CD4-positive, CD25-positive, alpha-beta regulatory T cell (primary cell): ENCODE data around the gene TPRX1. TPM values are rescaled to one million over a fixed set of nuclear protein-coding genes. Genes with fewer than 3 reads are reported as not detected.
"Not testable (repeated sequence)": the region's sequence is repeated elsewhere in the genome, so short reads cannot be mapped to it uniquely, and the experiment has no call there.

Experiments used
- ATAC-seq, 2 donors: fragments of 150-1000 bp; cut with Tn5 transposase; one replicate each; pipeline ENCODE4 v1.10.0; 2021; ENCODE audit warnings: low read depth in 2 of 2, moderate number of reproducible peaks in 2 of 2, moderate library complexity in 1 of 2
- DNase-seq, 3 donors: peaks; one replicate each; pipeline versions ENCODE4 v3.0.0 to v3.0.0-alpha.2; 2012 to 2022; ENCODE audit warnings: mixed read lengths in 1 of 3
- H3K27ac ChIP-seq: one replicate; pipeline ENCODE4 v1.7.0; 2013; ENCODE audit warnings: mild to moderate bottlenecking, low read length; ENCODE audit not compliant: insufficient read depth, poor library complexity, severe bottlenecking
- H3K27me3 ChIP-seq: one replicate; pipeline ENCODE4 v1.7.0; 2013; ENCODE audit warnings: low read length; ENCODE audit not compliant: control insufficient read depth, insufficient read depth
- H3K36me3 ChIP-seq: one replicate; pipeline ENCODE4 v1.7.0; 2013; ENCODE audit warnings: mild to moderate bottlenecking, low read length, moderate library complexity; ENCODE audit not compliant: control insufficient read depth, insufficient read depth
- H3K4me1 ChIP-seq: 2 replicates; pipeline ENCODE4 v1.7.0; 2013; ENCODE audit warnings: mild to moderate bottlenecking, low read length; ENCODE audit not compliant: insufficient read depth, control insufficient read depth, poor library complexity, severe bottlenecking
- H3K4me3 ChIP-seq: one replicate; pipeline ENCODE4 v1.7.0; 2013; ENCODE audit warnings: low read depth, mild to moderate bottlenecking, low read length, moderate library complexity
- H3K9me3 ChIP-seq, 2 experiments: 1 replicate in 1 of 2; 2 replicates in 1 of 2; pipeline ENCODE4 v1.7.0; 2013; ENCODE audit warnings: low read length in 2 of 2, mild to moderate bottlenecking in 1 of 2, moderate library complexity in 1 of 2; ENCODE audit not compliant: control insufficient read depth in 2 of 2
- H3K27ac Mint-ChIP-seq, 3 donors: one replicate each; pipeline ENCODE4 v1.8.0; 2020 to 2022; ENCODE audit warnings: mild to moderate bottlenecking in 3 of 3, mixed read lengths in 3 of 3, moderate library complexity in 2 of 3
- H3K27me3 Mint-ChIP-seq: one replicate; pipeline ENCODE4 v1.8.0; 2022; ENCODE audit warnings: mild to moderate bottlenecking, mixed read lengths
- H3K36me3 Mint-ChIP-seq: one replicate; pipeline ENCODE4 v1.8.0; 2020; ENCODE audit warnings: mixed read lengths
- H3K4me1 Mint-ChIP-seq, 4 donors: one replicate each; pipeline ENCODE4 v1.8.0; 2020 to 2022; ENCODE audit warnings: mixed read lengths in 4 of 4, mild to moderate bottlenecking in 1 of 4
- H3K4me3 Mint-ChIP-seq, 4 donors: one replicate each; pipeline ENCODE4 v1.8.0; 2020 to 2022; ENCODE audit warnings: mild to moderate bottlenecking in 4 of 4, mixed read lengths in 4 of 4, moderate library complexity in 3 of 4
- H3K9me3 Mint-ChIP-seq, 7 donors: one replicate each; pipeline ENCODE4 v1.8.0; 2020 to 2022; ENCODE audit warnings: mixed read lengths in 7 of 7, mild to moderate bottlenecking in 3 of 7, moderate library complexity in 2 of 7
- polyA plus RNA-seq, 4 donors: library from polyadenylated mRNA; unstranded; fragments of 300-500 nt; fragmentation: Illumina TruSeq; gene quantifications; one replicate each; pipeline ENCODE4 v1.2.3, GENCODE V29; 2021
- total RNA-seq: library from RNA; stranded (reverse); gene quantifications from one replicate; pipeline ENCODE4 v1.2.3, GENCODE V29; 2022

TPRX1 gene
- total and polyA plus RNA-seq, 5 donors from 2014 or later = not detected

DNA sequence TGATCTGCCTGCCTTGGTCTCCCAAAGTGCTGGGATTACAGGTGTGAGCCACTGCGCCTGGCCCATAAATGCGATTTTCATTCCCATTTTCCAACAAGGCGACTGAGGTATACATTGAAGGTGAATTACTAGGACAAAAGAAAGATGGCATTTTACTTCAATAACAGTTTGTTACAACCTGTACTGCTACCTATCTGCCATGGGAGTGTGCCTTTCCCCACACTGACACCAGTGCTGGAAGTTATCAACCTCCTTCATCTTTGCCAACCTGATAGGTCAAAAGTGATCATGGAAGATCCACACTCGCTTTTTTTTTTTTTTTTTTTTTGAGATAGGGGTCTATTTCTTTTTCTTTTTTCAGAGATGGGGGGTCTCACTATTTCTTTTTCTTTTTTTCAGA, 28.4 kb upstream of the TPRX1 start:
- Histone ChIP-seq H3K4me1 (no peaks in the 10 kb centered on the region), H3K27ac (no peak overlapping the region), H3K27me3 (no peaks in the 10 kb centered on the region), H3K36me3 (no peaks in the 10 kb centered on the region), H3K4me3 (no peak overlapping the region), H3K9me3 (no peaks in the 10 kb centered on the region)
- Mint-ChIP-seq H3K9me3 (no peaks in the 10 kb centered on the region), H3K4me1 (no peaks in the 10 kb centered on the region), H3K27me3 (peaks cover 5% of the 10 kb centered on the region), H3K27ac (no peak overlapping the region), H3K36me3 (no peaks in the 10 kb centered on the region), H3K4me3 (no peak overlapping the region)
- ATAC-seq (no peak), DNase-seq (no peak)

DNA sequence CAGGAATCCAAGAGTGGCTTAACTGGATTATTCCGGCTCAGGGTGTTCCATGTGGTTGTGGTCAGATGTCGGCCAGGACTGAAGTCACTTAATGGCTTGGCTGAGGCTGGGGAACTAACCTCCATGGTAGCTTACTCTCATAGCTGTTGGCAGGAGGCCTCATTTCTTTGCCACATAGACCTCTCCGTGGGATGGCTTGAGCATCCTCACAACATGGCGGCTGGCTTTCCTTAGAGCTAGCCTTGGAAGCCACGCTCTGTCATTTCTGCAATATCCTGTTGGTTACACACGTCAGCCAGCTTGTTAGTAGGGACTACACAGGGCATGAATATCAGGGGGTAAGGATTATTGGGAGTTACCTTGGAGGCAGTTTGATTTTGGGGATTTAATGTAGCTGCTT, 22.4 kb upstream of the TPRX1 start:
- H3K4me1 ChIP-seq = no peaks in the 10 kb centered on the region
- Mint-ChIP-seq H3K4me1 (no peaks in the 10 kb centered on the region), H3K36me3 (no peaks in the 10 kb centered on the region), H3K27ac (no peak overlapping the region), H3K4me3 (no peak overlapping the region), H3K27me3 (peaks cover 25% of the 10 kb centered on the region), H3K9me3 (peaks cover 0 to 5% (median 0%) of the 10 kb centered on the region in 7 donors)
- no peak overlapping the region for H3K27ac ChIP-seq
- DNase-seq (no peak), ATAC-seq (no peak)
- no peak overlapping the region for H3K4me3 ChIP-seq
- no peaks in the 10 kb centered on the region for H3K36me3 ChIP-seq
- H3K9me3 ChIP-seq = peaks cover 0 to 3% of the 10 kb centered on the region in 2 experiments
- no peaks in the 10 kb centered on the region for H3K27me3 ChIP-seq

DNA sequence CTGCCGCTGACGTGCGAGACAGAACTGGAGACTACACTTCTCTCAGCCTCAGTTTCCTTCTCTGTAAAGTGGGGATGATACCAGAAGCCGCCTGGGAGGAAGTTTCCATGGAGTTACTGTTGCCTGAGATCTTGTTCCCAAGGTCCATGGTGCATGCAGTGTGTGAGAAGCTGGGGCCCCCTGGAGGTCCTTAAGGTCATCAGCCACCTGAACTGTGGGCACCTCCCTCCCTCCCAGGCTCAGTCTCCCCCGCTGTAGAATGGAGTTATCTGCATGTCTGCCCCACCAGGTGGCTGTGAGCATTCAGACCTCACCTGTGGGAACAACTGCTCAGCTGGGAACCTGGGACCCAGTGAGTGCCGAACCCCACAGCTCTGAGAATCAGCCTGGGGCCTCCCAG, 20.0 kb upstream of the TPRX1 start:
- H3K4me1 Mint-ChIP-seq = peaks cover 0 to 3% (median 0%) of the 10 kb centered on the region in 4 donors
- no peak for DNase-seq
- H3K27me3 ChIP-seq = peaks cover 2% of the 10 kb centered on the region
- no peak overlapping the region for H3K27ac Mint-ChIP-seq
- H3K4me3 ChIP-seq = no peak overlapping the region
- H3K27ac ChIP-seq = no peak overlapping the region
- no peak overlapping the region for H3K4me3 Mint-ChIP-seq
- peaks cover 0 to 3% of the 10 kb centered on the region in 2 experiments for H3K9me3 ChIP-seq
- no peak for ATAC-seq
- peaks cover 34% of the 10 kb centered on the region for H3K27me3 Mint-ChIP-seq
- H3K9me3 Mint-ChIP-seq = peaks cover 0 to 5% (median 0%) of the 10 kb centered on the region in 7 donors
- H3K36me3 Mint-ChIP-seq = no peaks in the 10 kb centered on the region
- H3K36me3 ChIP-seq = no peaks in the 10 kb centered on the region
- H3K4me1 ChIP-seq = no peaks in the 10 kb centered on the region

DNA sequence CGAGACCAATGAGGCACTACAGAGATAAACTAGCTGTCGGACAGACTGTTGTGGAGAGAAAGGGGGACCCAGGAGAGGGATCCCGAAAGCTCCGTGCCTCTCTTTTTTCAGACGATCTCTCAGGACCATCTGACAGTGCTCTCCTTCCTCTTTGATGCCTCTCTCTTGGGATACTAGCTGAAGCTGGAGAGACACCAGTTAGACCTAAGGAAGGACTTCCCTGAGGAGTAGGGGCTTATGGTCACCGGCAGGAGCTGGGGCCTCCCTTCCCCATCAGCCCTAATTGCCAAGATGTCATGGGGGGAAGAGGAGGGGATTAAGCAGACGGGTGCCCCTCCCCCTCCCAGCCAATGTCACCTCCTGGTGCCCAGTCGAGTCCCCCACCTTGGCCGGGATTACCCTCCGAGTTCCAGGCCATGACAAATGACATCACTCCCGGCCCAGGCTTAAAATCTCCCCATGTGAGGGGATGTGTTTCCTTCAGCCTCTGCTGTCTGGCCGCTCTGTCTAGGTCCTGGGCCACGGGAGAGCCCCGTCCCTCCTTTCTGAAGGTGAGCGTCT, 17.2 kb upstream of the TPRX1 start, which contains the start of gene CRX:
Gene CRX, plus strand, starts transcription at position 478 of the 561 bp plus-strand sequence. CDS start 12,507 bp downstream, outside the sequence.
- Mint-ChIP-seq H3K36me3 (no peaks in the 10 kb centered on the region), H3K27me3 (peaks cover 33% of the 10 kb centered on the region), H3K4me1 (peaks cover 0 to 5% (median 0%) of the 10 kb centered on the region in 4 donors), H3K9me3 (peaks cover 0 to 3% (median 0%) of the 10 kb centered on the region in 7 donors), H3K27ac (peak within 1 kb of the TSS in 1 of 3 donors; percentile 55), H3K4me3 (no peak within 1 kb of the TSS)
- ATAC-seq (no peak), DNase-seq (no peak)
- Histone ChIP-seq H3K27ac (no peak within 1 kb of the TSS), H3K36me3 (no peaks in the 10 kb centered on the region), H3K9me3 (peaks cover 0 to under 1% of the 10 kb centered on the region in 2 experiments), H3K4me3 (no peak within 1 kb of the TSS), H3K4me1 (no peaks in the 10 kb centered on the region), H3K27me3 (peaks cover 3% of the 10 kb centered on the region)

DNA sequence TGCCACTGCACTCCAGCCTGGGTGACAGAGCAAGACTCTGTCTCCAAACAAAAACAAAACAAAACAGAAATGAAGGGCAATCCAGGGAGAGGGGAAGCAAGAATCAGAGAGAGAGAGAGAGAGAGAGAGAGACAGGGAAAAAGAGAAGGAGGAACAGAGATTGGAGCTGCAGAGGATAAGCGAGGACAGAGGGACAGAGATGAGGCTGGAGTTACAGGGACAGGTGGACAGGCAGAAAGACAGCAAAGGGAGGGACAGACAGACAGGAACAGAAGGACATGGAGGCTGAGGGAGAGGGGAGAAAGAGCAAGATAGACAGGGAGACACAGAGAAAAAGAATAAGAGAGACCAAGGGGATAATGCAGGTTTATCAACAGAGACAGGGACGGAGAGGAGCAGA, 16.1 kb upstream of the TPRX1 start:
- Mint-ChIP-seq H3K27ac (peak overlapping the region in 2 of 3 donors; percentile 55 to 75), H3K4me1 (peaks cover 0 to 5% (median 0%) of the 10 kb centered on the region in 4 donors), H3K9me3 (peaks cover 0 to 3% (median 0%) of the 10 kb centered on the region in 7 donors), H3K27me3 (peaks cover 31% of the 10 kb centered on the region), H3K4me3 (no peak overlapping the region), H3K36me3 (no peaks in the 10 kb centered on the region)
- no peak for DNase-seq
- no peak for ATAC-seq
- H3K27me3 ChIP-seq = peaks cover 3% of the 10 kb centered on the region
- H3K4me1 ChIP-seq = no peaks in the 10 kb centered on the region
- no peaks in the 10 kb centered on the region for H3K9me3 ChIP-seq
- H3K27ac ChIP-seq = no peak overlapping the region
- H3K36me3 ChIP-seq = no peaks in the 10 kb centered on the region
- H3K4me3 ChIP-seq = no peak overlapping the region

DNA sequence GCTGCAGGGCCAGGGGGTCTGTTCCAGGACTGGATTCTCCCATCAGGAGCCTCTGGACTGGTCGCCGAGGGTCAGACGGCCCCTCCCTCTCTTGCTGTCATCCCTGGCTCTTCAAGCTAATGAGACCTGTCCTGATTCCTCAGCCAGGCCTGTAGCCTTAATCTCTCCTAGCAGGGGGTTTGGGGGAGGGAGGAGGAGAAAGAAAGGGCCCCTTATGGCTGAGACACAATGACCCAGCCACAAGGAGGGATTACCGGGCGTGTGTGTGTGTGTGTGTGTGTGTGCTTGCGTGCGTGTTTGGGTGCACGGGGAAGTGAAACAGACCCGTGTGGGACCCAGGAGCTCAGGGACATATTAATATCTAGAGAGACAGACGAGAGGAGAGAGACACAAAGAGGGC, 15.5 kb upstream of the TPRX1 start:
- DNase-seq = no peak
- peak overlapping the region in 2 of 3 donors; percentile 75 to 78 for H3K27ac Mint-ChIP-seq

DNA sequence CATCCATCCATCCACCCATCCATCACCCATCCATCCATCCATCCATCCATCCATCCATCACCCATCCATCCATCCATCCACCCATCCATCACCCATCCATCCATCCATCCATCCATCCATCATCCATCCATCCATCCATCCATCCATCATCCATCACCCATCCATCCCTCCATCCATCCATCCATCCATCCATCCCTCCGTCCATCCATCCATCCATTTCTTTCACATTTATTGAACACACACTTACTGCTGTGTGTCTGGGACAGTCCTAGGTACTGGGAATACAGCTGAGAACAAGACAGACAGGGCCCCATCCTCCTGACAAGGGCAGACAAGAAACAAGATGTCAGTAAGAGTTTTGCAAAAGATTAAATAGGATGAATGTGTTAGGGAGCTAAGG, 13.9 kb upstream of the TPRX1 start:
- not testable (repeated sequence) for DNase-seq, H3K27ac Mint-ChIP-seq, H3K9me3 Mint-ChIP-seq, H3K9me3 ChIP-seq, H3K4me3 ChIP-seq, H3K36me3 ChIP-seq, H3K36me3 Mint-ChIP-seq, ATAC-seq, H3K27ac ChIP-seq, H3K4me1 ChIP-seq, H3K27me3 ChIP-seq, H3K4me1 Mint-ChIP-seq, H3K4me3 Mint-ChIP-seq
- peaks cover 34% of the 10 kb centered on the region for H3K27me3 Mint-ChIP-seq

More for the DNA sequence above, 15.5 kb upstream of the TPRX1 start:
- H3K9me3 Mint-ChIP-seq = peaks cover 0 to 3% (median 0%) of the 10 kb centered on the region in 7 donors
- Histone ChIP-seq H3K36me3 (no peaks in the 10 kb centered on the region), H3K4me1 (no peaks in the 10 kb centered on the region), H3K27ac (no peak overlapping the region), H3K9me3 (no peaks in the 10 kb centered on the region), H3K27me3 (peaks cover 3% of the 10 kb centered on the region), H3K4me3 (no peak overlapping the region)
- ATAC-seq = no peak
- H3K36me3 Mint-ChIP-seq = no peaks in the 10 kb centered on the region
- no peak overlapping the region for H3K4me3 Mint-ChIP-seq
- H3K27me3 Mint-ChIP-seq = peaks cover 31% of the 10 kb centered on the region
- H3K4me1 Mint-ChIP-seq = peaks cover 0 to 5% (median 0%) of the 10 kb centered on the region in 4 donors

DNA sequence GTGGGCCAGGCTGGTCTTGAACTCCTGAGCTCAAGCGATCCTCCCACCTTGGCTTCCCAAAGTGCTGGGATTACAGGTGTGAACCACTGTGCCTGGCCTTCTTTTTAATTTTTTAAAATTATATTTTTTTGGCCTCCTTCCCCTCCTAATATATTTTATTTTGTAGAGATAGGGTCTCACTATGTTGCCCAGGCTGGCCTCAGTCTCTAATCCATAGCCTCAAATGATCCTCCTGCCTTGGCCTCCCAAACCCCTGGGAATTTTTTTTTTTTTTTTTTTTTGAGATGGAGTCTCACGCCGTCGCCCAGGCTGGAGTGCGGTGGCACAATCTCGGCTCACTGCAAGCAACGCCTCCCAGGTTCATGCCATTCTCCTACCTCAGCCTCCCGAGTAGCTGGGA, 11.9 kb upstream of the TPRX1 start:
- not testable (repeated sequence) for H3K9me3 Mint-ChIP-seq, H3K4me1 ChIP-seq, H3K27ac ChIP-seq, H3K27ac Mint-ChIP-seq, H3K4me3 Mint-ChIP-seq, DNase-seq, H3K27me3 ChIP-seq, H3K36me3 Mint-ChIP-seq, ATAC-seq, H3K4me1 Mint-ChIP-seq, H3K9me3 ChIP-seq, H3K4me3 ChIP-seq, H3K36me3 ChIP-seq
- H3K27me3 Mint-ChIP-seq = peaks cover 25% of the 10 kb centered on the region
